Esophagus squamous epithelium (tissue), 5 donors: ENCODE data around the gene USP53. TPM values are rescaled to one million over a fixed set of nuclear protein-coding genes. Genes with fewer than 3 reads are reported as not detected.

ENCODE experiments used
- DNase-seq: peaks from one replicate; lab custom pipeline; 2025; lab: John Stamatoyannopoulos, UW
- H3K27ac ChIP-seq, 4 donors: fragments of 200-600 bp; sonication (generic); one replicate each; pipeline ENCODE4 v1.5.1; 2016 to 2019; ENCODE audit warnings: mild to moderate bottlenecking in 1 of 4
- H3K27me3 ChIP-seq, 4 donors: fragments of 200-600 bp; sonication (generic); 1 replicate in 3 of 4; 2 replicates in 1 of 4; pipeline versions ENCODE4 v1.5.1 to v1.6.0; 2017 to 2021; ENCODE audit warnings: antibody characterized with exemption in 1 of 4
- H3K36me3 ChIP-seq, 3 donors: fragments of 200-600 bp; sonication (generic); one replicate each; pipeline ENCODE4 v1.5.1; 2016 to 2019
- H3K4me1 ChIP-seq, 3 donors: fragments of 200-600 bp; sonication (generic); one replicate each; pipeline ENCODE4 v1.5.1; 2017 to 2019
- H3K4me3 ChIP-seq, 4 donors: fragments of 200-600 bp; sonication (generic); 1 replicate in 3 of 4; 2 replicates in 1 of 4; pipeline ENCODE4 v1.5.1; 2016 to 2019; ENCODE audit warnings: mild to moderate bottlenecking in 2 of 4, moderate library complexity in 1 of 4
- H3K9me3 ChIP-seq, 3 donors: fragments of 200-600 bp; sonication (generic); one replicate each; pipeline ENCODE4 v1.5.1; 2016 to 2019
- CTCF ChIP-seq, 6 experiments: fragments of 450-650 bp in 4 of 6; fragments of 200-600 bp in 2 of 6; sonication (generic) in 2 of 6; IDR thresholded peaks; one replicate each; pipeline ENCODE4 v1.5.1; 2016 to 2019; ENCODE audit warnings: antibody characterized with exemption in 6 of 6, mild to moderate bottlenecking in 4 of 6, moderate library complexity in 4 of 6
- POLR2A ChIP-seq, 4 donors: fragments of 450-650 bp; IDR thresholded peaks; one replicate each; pipeline ENCODE4 v1.6.1; 2017; ENCODE audit warnings: antibody characterized with exemption in 4 of 4, mild to moderate bottlenecking in 4 of 4, moderate library complexity in 3 of 4
- WGBS, 2 donors: methylation state at CpG; one replicate each; pipeline ENCODE4 v1.1.5; 2018; 5-methylcytosine and 5-hydroxymethylcytosine counted together
- intact Hi-C: fragments of 100-400 bp; cut with DNase I; formaldehyde crosslinking; loops from one replicate; pipeline ENCODE4 v1.15.0; 2022
- total RNA-seq, 4 donors: library from RNA; depleted of rRNA; stranded (reverse); fragments of >200 nt; gene quantifications; one replicate each; pipeline ENCODE4 v1.1.0, GENCODE V29; 2016
- donor health status: DM: yes; HTN: yes; CAD: no.

USP53 gene
- total RNA-seq, 4 donors from 2014 or later = 21.9 to 71.5 (median 29.9) TPM

DNA sequence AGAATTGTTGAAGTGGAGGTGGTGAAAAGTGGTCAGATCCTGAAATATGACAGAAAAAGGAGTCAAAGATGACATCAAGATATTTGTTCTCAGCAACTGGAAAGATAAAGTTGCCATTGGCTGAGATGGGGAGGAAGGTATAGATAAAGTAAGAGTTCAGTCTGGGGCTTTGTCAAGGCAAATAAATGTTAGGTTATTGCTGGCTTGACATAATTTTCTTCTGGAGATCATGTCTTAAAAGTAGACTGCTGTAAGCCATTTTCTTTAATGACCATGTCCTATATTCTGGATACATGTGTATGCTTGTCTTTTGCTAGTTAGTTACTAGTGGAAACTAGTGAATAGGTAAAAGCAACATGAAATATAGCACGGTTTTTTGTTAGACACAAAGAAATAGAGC lies 5.6 kb downstream of the USP53 start:
- Histone ChIP-seq H3K27ac (no peak overlapping the region), H3K27me3 (no peaks in the 10 kb centered on the region), H3K4me3 (no peak overlapping the region), H3K36me3 (peaks cover 0 to 67% (median 6%) of the 10 kb centered on the region in 3 donors), H3K4me1 (peaks cover 5 to 34% (median 6%) of the 10 kb centered on the region in 3 donors), H3K9me3 (no peaks in the 10 kb centered on the region)
- intact Hi-C loops = loop anchor here (10.0 kb wide), 1 partner anchor 173 kb away; no protein-coding TSS in a partner anchor
- no peak for TF ChIP-seq POLR2A (IDR thresholded peaks at IDR 0.05)
- no peak for TF ChIP-seq CTCF (IDR thresholded peaks at IDR 0.05)
- WGBS, 2 donors = 85% methylated on average over 1 of the region's 1 CpG
- DNase-seq = no peak

DNA sequence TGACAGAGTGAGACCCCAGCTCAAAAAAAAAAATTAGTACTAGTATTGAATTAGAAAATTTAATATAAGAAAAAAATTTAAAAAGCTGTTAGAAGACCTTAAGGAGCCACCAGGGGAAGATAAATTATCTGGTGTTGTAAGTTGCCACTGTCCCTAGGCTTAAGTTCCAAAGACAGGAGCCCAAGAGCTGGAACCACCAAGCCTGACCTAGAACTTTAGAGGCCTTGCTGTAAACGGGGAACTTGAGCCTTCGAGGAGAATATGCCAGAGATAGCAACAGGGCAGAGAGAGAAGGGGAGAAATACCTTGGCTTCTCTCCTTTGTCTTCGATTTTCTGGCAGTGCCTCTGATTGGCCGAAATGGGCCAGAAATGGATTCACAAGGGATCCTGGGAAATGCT lies 8.9 kb downstream of the USP53 start:
- Histone ChIP-seq H3K4me3 (no peak overlapping the region), H3K9me3 (no peaks in the 10 kb centered on the region), H3K27ac (no peak overlapping the region), H3K36me3 (peaks cover 0 to 88% (median 6%) of the 10 kb centered on the region in 3 donors), H3K27me3 (no peaks in the 10 kb centered on the region), H3K4me1 (peaks cover 0 to 10% (median 2%) of the 10 kb centered on the region in 3 donors)
- intact Hi-C loops = no loop called here
- TF ChIP-seq POLR2A (IDR thresholded peaks at IDR 0.05) = no peak
- TF ChIP-seq CTCF (IDR thresholded peaks at IDR 0.05) = no peak
- 89 to 95% methylated on average over 4 of the region's 4 CpGs for WGBS, 2 donors
- no peak for DNase-seq

DNA sequence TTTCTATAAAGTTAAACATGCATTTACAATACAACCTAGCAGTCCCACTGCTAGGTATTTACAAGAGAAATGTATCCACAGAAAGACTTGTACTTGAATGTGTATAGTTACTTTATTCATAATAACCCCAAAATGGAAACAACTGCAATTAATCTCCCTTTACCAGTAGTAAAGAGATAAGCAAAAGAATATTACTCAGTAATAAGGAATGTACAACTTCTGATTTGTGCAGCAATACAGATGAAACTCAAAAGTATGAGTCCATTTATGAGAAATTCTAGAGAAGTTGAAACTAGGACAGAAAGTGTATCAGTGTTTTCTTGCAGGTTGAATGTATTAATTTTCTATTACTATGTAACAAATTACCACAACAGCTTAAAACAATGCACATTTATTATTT lies 15.2 kb downstream of the USP53 start:
- no peak for DNase-seq
- Histone ChIP-seq H3K27ac (no peak overlapping the region), H3K4me3 (no peak overlapping the region), H3K36me3 (peaks cover 0 to 64% (median 0%) of the 10 kb centered on the region in 3 donors), H3K4me1 (peaks cover 0 to under 1% (median 0%) of the 10 kb centered on the region in 3 donors), H3K27me3 (no peaks in the 10 kb centered on the region), H3K9me3 (no peaks in the 10 kb centered on the region)
- TF ChIP-seq POLR2A (IDR thresholded peaks at IDR 0.05) (no peak), CTCF (IDR thresholded peaks at IDR 0.05) (no peak)
- intact Hi-C loops = no loop called here

GRCh38 chr4:119228406-119228805 lies 15.9 kb downstream of the USP53 start:
- H3K27ac ChIP-seq = no peak overlapping the region
- intact Hi-C loops = no loop called here
- H3K36me3 ChIP-seq = peaks cover 0 to 57% (median 0%) of the 10 kb centered on the region in 3 donors
- no peak for TF ChIP-seq CTCF (IDR thresholded peaks at IDR 0.05)
- no peak for TF ChIP-seq POLR2A (IDR thresholded peaks at IDR 0.05)
- H3K4me1 ChIP-seq = peaks cover 0 to 8% (median 2%) of the 10 kb centered on the region in 3 donors
- no peaks in the 10 kb centered on the region for H3K9me3 ChIP-seq
- H3K4me3 ChIP-seq = no peak overlapping the region
- no peaks in the 10 kb centered on the region for H3K27me3 ChIP-seq
- no peak for DNase-seq
- WGBS, 2 donors = 93 to 98% methylated on average over 3 of the region's 3 CpGs

GRCh38 chr4:119229908-119230687 lies 17.6 kb downstream of the USP53 start:
- no peaks in the 10 kb centered on the region for H3K9me3 ChIP-seq
- H3K36me3 ChIP-seq = peaks cover 0 to 45% (median 0%) of the 10 kb centered on the region in 3 donors
- H3K4me1 ChIP-seq = peaks cover 0 to 17% (median 10%) of the 10 kb centered on the region in 3 donors
- 87 to 92% methylated on average over 4 of the region's 4 CpGs for WGBS, 2 donors
- no peak overlapping the region for H3K27ac ChIP-seq
- intact Hi-C loops = no loop called here
- H3K27me3 ChIP-seq = no peaks in the 10 kb centered on the region
- TF ChIP-seq CTCF (IDR thresholded peaks at IDR 0.05) = no peak
- no peak for TF ChIP-seq POLR2A (IDR thresholded peaks at IDR 0.05)
- no peak for DNase-seq
- H3K4me3 ChIP-seq = no peak overlapping the region
